PFSK-1 (cell line): ENCODE data around the gene CERS6.

Experiments
- FOXP2 ChIP-seq: optimal IDR thresholded peaks from 2 replicates; pipeline ENCODE3; 2011; ENCODE audit warnings: borderline replicate concordance, control low read depth, inconsistent platforms; ENCODE audit not compliant: insufficient read depth; ENCODE audit errors: extremely low read length, extremely low read depth
- POLR2AphosphoS5 ChIP-seq: IDR thresholded peaks from 2 replicates; pipeline ENCODE4 v1.6.1; 2012; ENCODE audit warnings: low read depth, mild to moderate bottlenecking, control low read depth, low read length, moderate library complexity
- REST ChIP-seq, 2 experiments: IDR thresholded peaks; 2 replicates each; pipeline versions ENCODE4 v1.6.1 to v1.8.0; 2011 to 2012; ENCODE audit warnings: low read depth in 2 of 2, low read length in 2 of 2, control low read depth in 1 of 2, inconsistent platforms in 1 of 2, mild to moderate bottlenecking in 1 of 2, moderate library complexity in 1 of 2; ENCODE audit not compliant: insufficient read depth in 1 of 2
- SIN3A ChIP-seq: IDR thresholded peaks from 2 replicates; pipeline ENCODE4 v1.6.1; 2012; ENCODE audit warnings: mild to moderate bottlenecking, low read length, moderate library complexity, borderline replicate concordance; ENCODE audit not compliant: insufficient read depth
- TAF1 ChIP-seq: IDR thresholded peaks from 2 replicates; pipeline ENCODE4 v1.6.1; 2012; ENCODE audit warnings: low read length, control low read depth, borderline replicate concordance; ENCODE audit not compliant: insufficient read depth

CERS6 gene

GRCh38 chr2:168789776-168790175 is 333.7 kb downstream of the CERS6 start:
- TF ChIP-seq REST (IDR thresholded peaks at IDR 0.05; ENCODE audit: insufficient read depth in 1 of 2, low read depth in 2 of 2, low read length in 2 of 2) (no peak), POLR2AphosphoS5 (no peak), SIN3A (no peak), FOXP2 (no peak), TAF1 (no peak)

GRCh38 chr2:168790226-168790902 is 334.3 kb downstream of the CERS6 start:
- TF ChIP-seq POLR2AphosphoS5 (no peak), TAF1 (no peak), SIN3A (no peak), REST (IDR thresholded peaks at IDR 0.05; ENCODE audit: insufficient read depth in 1 of 2, low read depth in 2 of 2, low read length in 2 of 2) (no peak), FOXP2 (no peak)

GRCh38 chr2:168793596-168793995 is 337.5 kb downstream of the CERS6 start:
- TF ChIP-seq REST (IDR thresholded peaks at IDR 0.05; ENCODE audit: insufficient read depth in 1 of 2, low read depth in 2 of 2, low read length in 2 of 2) (no peak), TAF1 (no peak), POLR2AphosphoS5 (no peak), FOXP2 (no peak), SIN3A (no peak)

GRCh38 chr2:168794968-168795367 is 338.9 kb downstream of the CERS6 start:
- TF ChIP-seq SIN3A (no peak), FOXP2 (no peak), TAF1 (no peak), POLR2AphosphoS5 (no peak), REST (IDR thresholded peaks at IDR 0.05; ENCODE audit: insufficient read depth in 1 of 2, low read depth in 2 of 2, low read length in 2 of 2) (no peak)

- TF ChIP-seq FOXP2 = peak; percentile 85
- no peak for TF ChIP-seq REST (IDR thresholded peaks at IDR 0.05; ENCODE audit: insufficient read depth in 1 of 2, low read depth in 2 of 2, low read length in 2 of 2)
Measured at GRCh38 chr2:168796090-168796577, 340.1 kb downstream of the CERS6 start.
